MM.1S (cell line): Measurements from ENCODE around the gene LRRC34.

Experiments used
- EZH2phosphoT487 ChIP-seq: fragments of 300-600 bp; sonication (generic); IDR thresholded peaks from 2 replicates; pipeline ENCODE4 v1.6.1; 2018; ENCODE audit warnings: antibody characterized with exemption, low read length
- TF ChIP-seq, protein P1 (sequence below): fragments of 300-600 bp; sonication (generic); IDR thresholded peaks from 2 replicates; pipeline ENCODE4 v1.5.1; 2016; ENCODE audit warnings: antibody characterized with exemption, low read length, mixed read lengths

DNA sequence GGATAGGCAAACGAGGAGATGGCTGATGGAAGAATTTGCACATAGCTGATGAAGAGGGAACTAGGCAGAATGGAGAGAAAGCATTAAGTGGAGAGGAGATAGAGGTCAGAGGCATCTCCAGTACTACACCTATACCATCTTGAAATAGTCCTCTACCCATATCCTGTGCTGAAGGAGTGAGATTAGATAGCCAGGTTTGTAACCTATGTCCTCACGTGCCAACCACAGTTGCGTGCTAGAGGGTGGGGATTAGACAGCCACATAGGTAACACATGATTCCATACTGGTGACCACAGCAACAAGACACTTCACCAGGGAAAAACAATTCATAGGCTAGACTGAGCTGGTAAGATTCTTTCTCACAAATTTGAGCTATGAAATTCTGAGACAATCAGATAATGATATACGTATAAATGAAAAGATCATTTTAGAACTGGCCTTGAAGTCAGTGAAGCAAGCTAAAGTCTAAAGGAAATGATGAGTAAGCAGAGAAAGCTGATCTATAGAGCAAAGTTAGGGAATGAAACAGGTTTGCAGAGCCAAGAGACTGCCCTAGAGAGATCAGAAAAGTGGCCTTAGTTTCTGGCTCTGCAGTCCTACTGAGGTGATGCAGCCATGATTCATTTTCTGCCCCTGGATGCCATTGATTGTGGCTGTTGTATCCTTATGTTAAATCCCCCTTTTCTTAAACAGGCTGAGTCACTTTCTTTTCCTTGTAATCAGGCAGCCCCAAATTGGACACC lies 21.8 kb downstream of the LRRC34 start:
- TF ChIP-seq, protein P1, sequence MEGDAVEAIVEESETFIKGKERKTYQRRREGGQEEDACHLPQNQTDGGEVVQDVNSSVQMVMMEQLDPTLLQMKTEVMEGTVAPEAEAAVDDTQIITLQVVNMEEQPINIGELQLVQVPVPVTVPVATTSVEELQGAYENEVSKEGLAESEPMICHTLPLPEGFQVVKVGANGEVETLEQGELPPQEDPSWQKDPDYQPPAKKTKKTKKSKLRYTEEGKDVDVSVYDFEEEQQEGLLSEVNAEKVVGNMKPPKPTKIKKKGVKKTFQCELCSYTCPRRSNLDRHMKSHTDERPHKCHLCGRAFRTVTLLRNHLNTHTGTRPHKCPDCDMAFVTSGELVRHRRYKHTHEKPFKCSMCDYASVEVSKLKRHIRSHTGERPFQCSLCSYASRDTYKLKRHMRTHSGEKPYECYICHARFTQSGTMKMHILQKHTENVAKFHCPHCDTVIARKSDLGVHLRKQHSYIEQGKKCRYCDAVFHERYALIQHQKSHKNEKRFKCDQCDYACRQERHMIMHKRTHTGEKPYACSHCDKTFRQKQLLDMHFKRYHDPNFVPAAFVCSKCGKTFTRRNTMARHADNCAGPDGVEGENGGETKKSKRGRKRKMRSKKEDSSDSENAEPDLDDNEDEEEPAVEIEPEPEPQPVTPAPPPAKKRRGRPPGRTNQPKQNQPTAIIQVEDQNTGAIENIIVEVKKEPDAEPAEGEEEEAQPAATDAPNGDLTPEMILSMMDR, result no peak
- TF ChIP-seq EZH2phosphoT487, result no peak
